NB4 (cell line): ENCODE results near the gene TMEM74B.

Source experiments
- CTCF ChIP-seq: IDR thresholded peaks from one replicate; pipeline ENCODE4 v1.5.1; 2012; ENCODE audit warnings: low read depth, low read length
- POLR2A ChIP-seq: IDR thresholded peaks from 2 replicates; pipeline ENCODE4 v1.6.1; 2011; ENCODE audit warnings: mild to moderate bottlenecking; ENCODE audit not compliant: insufficient read length; ENCODE audit errors: extremely low read depth

GRCh38 chr20:1166948-1167720 is 17.6 kb downstream of the TMEM74B start:
- no peak for TF ChIP-seq POLR2A
- no peak for TF ChIP-seq CTCF
